Smooth muscle cell (in vitro differentiated cells): ENCODE measurements around the gene IFT122. TPM values are rescaled to one million over a fixed set of nuclear protein-coding genes. Genes with fewer than 3 reads are reported as not detected.

Experiments
- DNase-seq: peaks from one replicate; lab custom pipeline; 2025; ENCODE audit not compliant: unreplicated experiment; lab: John Stamatoyannopoulos, UW
- H2AFZ ChIP-seq: fragments of 200-600 bp; sonication (generic); 2 replicates; pipeline ENCODE4 v1.6.0; 2016; ENCODE audit warnings: antibody characterized with exemption, low read depth, mild to moderate bottlenecking
- H3F3A ChIP-seq: fragments of 200-600 bp; sonication (generic); 2 replicates; pipeline ENCODE4 v1.6.0; 2017; ENCODE audit warnings: antibody characterized with exemption, low read depth
- H3K27ac ChIP-seq: fragments of 200-600 bp; sonication (generic); 2 replicates; pipeline ENCODE4 v1.5.1; 2016; ENCODE audit warnings: low read depth, mild to moderate bottlenecking
- H3K27me3 ChIP-seq: fragments of 200-600 bp; sonication (generic); 2 replicates; pipeline ENCODE4 v1.6.1; 2016; ENCODE audit warnings: low read depth, mild to moderate bottlenecking
- H3K36me3 ChIP-seq: fragments of 200-600 bp; sonication (generic); 2 replicates; pipeline ENCODE4 v1.5.1; 2016; ENCODE audit warnings: low read depth
- H3K4me1 ChIP-seq: fragments of 200-600 bp; sonication (generic); 2 replicates; pipeline ENCODE4 v1.5.1; 2016; ENCODE audit warnings: low read depth
- H3K4me2 ChIP-seq: fragments of 200-600 bp; sonication (generic); 2 replicates; pipeline ENCODE4 v1.6.0; 2016; ENCODE audit warnings: mild to moderate bottlenecking
- H3K4me3 ChIP-seq: fragments of 200-600 bp; sonication (generic); 2 replicates; pipeline ENCODE4 v1.5.1; 2016; ENCODE audit warnings: mild to moderate bottlenecking
- H3K79me2 ChIP-seq: fragments of 200-600 bp; sonication (generic); 2 replicates; pipeline ENCODE4 v1.6.0; 2016; ENCODE audit warnings: low read depth, mild to moderate bottlenecking
- H3K9ac ChIP-seq: fragments of 200-600 bp; sonication (generic); 2 replicates; pipeline ENCODE4 v1.6.0; 2016; ENCODE audit warnings: low read depth
- H3K9me3 ChIP-seq: fragments of 200-600 bp; sonication (generic); replicated peaks from 2 replicates; pipeline ENCODE4 v1.5.1; 2016; ENCODE audit warnings: low read depth
- H4K20me1 ChIP-seq: fragments of 200-600 bp; sonication (generic); 2 replicates; pipeline ENCODE4 v1.6.0; 2016; ENCODE audit warnings: low read depth
- CTCF ChIP-seq: fragments of 200-600 bp; sonication (generic); IDR thresholded peaks from 2 replicates; pipeline ENCODE4 v1.5.1; 2017; ENCODE audit warnings: borderline replicate concordance, mild to moderate bottlenecking, antibody characterized with exemption; ENCODE audit not compliant: insufficient read depth, poor library complexity, severe bottlenecking
- WGBS: methylation state at CpG from one replicate; pipeline ENCODE4 v1.1.7; 2016; ENCODE audit warnings: low lambda C conversion rate; 5-methylcytosine and 5-hydroxymethylcytosine counted together
- polyA plus RNA-seq: library from polyadenylated mRNA; unstranded; fragments of >200 nt; fragmentation: Nextera tagmentation; extraction: Ambion mirVana; gene quantifications from 2 replicates; pipeline ENCODE4 v1.2.1, GENCODE V29; 2016
- total RNA-seq: library from RNA; depleted of rRNA; stranded (reverse); fragments of >200 nt; gene quantifications from 2 replicates; pipeline ENCODE4 v1.2.3, GENCODE V29; 2014

The IFT122 gene
- total and polyA plus RNA-seq, 2 experiments from 2014 or later, result 13.4 to 17.4 TPM

- no peaks in the 10 kb centered on the region for H3K4me1 ChIP-seq
- H3K27me3 ChIP-seq, result no peaks in the 10 kb centered on the region
- no peak for TF ChIP-seq CTCF
- H3K36me3 ChIP-seq, result no peaks in the 10 kb centered on the region
- no peak overlapping the region for H3K4me2 ChIP-seq
- H2AFZ ChIP-seq, result no peak overlapping the region
- H3F3A ChIP-seq, result no peaks in the 10 kb centered on the region
- no peaks in the 10 kb centered on the region for H4K20me1 ChIP-seq
- no peak for DNase-seq
- no peak overlapping the region for H3K27ac ChIP-seq
- WGBS, result 88% methylated on average over 15 of the region's 15 CpGs
- no peaks in the 10 kb centered on the region for H3K9me3 ChIP-seq
- H3K4me3 ChIP-seq, result no peak overlapping the region
- H3K9ac ChIP-seq, result no peak overlapping the region
- H3K79me2 ChIP-seq, result no peaks in the 10 kb centered on the region
These were observed 80.1 kb downstream of the IFT122 start for GRCh38 chr3:129519896-129520715.

- H3K27me3 ChIP-seq, result no peaks in the 10 kb centered on the region
- no peak overlapping the region for H3K9ac ChIP-seq
- H3K4me3 ChIP-seq, result no peak overlapping the region
- DNase-seq, result no peak
- no peak overlapping the region for H3K27ac ChIP-seq
- no peaks in the 10 kb centered on the region for H3K79me2 ChIP-seq
- no peaks in the 10 kb centered on the region for H4K20me1 ChIP-seq
- no peak for TF ChIP-seq CTCF
- H3K4me2 ChIP-seq, result no peak overlapping the region
- H3K36me3 ChIP-seq, result no peaks in the 10 kb centered on the region
- H3F3A ChIP-seq, result no peaks in the 10 kb centered on the region
- WGBS, result 78% methylated on average over 3 of the region's 4 CpGs
- H3K9me3 ChIP-seq, result no peaks in the 10 kb centered on the region
- no peaks in the 10 kb centered on the region for H3K4me1 ChIP-seq
- H2AFZ ChIP-seq, result no peak overlapping the region
These were observed 80.9 kb downstream of the IFT122 start for GRCh38 chr3:129520960-129521359.

- no peaks in the 10 kb centered on the region for H3K27me3 ChIP-seq
- H3K27ac ChIP-seq, result no peak overlapping the region
- 83% methylated on average over 8 of the region's 8 CpGs for WGBS
- H3K4me1 ChIP-seq, result no peaks in the 10 kb centered on the region
- H3F3A ChIP-seq, result no peaks in the 10 kb centered on the region
- H3K4me2 ChIP-seq, result no peak overlapping the region
- TF ChIP-seq CTCF, result no peak
- no peak for DNase-seq
- no peak overlapping the region for H3K4me3 ChIP-seq
- H4K20me1 ChIP-seq, result no peaks in the 10 kb centered on the region
- no peak overlapping the region for H3K9ac ChIP-seq
- no peaks in the 10 kb centered on the region for H3K79me2 ChIP-seq
- H2AFZ ChIP-seq, result no peak overlapping the region
- H3K36me3 ChIP-seq, result no peaks in the 10 kb centered on the region
- no peaks in the 10 kb centered on the region for H3K9me3 ChIP-seq
These were observed 81.6 kb downstream of the IFT122 start for GRCh38 chr3:129521611-129522010.

GRCh38 chr3:129522953-129523352 lies 82.9 kb downstream of the IFT122 start:
- no peak for DNase-seq
- Histone ChIP-seq H3K4me1 (no peaks in the 10 kb centered on the region), H3K27me3 (no peaks in the 10 kb centered on the region), H3K9me3 (no peaks in the 10 kb centered on the region), H3F3A (no peaks in the 10 kb centered on the region), H3K4me2 (no peak overlapping the region), H3K27ac (no peak overlapping the region), H3K9ac (no peak overlapping the region), H2AFZ (no peak overlapping the region), H3K36me3 (no peaks in the 10 kb centered on the region), H3K79me2 (no peaks in the 10 kb centered on the region), H3K4me3 (no peak overlapping the region), H4K20me1 (no peaks in the 10 kb centered on the region)
- no peak for TF ChIP-seq CTCF
- WGBS, result 86% methylated on average over 5 of the region's 5 CpGs
